ENCODE data around the gene UGT3A1. TPM values are rescaled to one million over a fixed set of nuclear protein-coding genes. Genes with fewer than 3 reads are reported as not detected.

Gene UGT3A1
- total RNA-seq, 1 experiment from 2014 or later = 2.1 TPM

- TF ChIP-seq NR2C2 (CRISPR knock-in tag; IDR thresholded peaks at IDR 0.05) (no peak), ZNF232 (CRISPR knock-in tag; IDR thresholded peaks at IDR 0.05) (no peak)
These were observed 30.9 kb downstream of the UGT3A1 start (continued) for GRCh38 chr5:35960328-35960727.

DNA sequence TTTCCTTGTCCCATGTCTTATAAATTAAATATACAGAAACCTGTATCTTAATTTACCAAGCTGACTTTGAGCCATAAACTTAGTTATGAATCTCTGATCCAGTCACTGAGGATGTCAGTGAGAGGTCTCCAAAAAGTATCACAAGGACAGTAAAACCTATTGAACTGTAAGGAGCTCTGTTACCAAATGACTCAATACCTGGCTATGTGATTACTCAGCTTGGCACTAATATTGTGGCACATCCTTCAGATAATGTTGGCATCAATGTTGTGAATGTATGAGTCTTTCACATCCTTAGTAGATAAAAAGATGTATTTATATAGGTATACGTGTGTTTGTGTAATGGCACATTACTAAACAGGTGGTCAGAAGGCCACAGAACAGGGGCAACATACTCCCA, 34.8 kb downstream of the UGT3A1 start:
- ChIA-PET CTCF (interaction anchor here (0.9 kb wide), 1 partner anchor 134 kb away, joined by 3 read pairs; no protein-coding TSS in a partner anchor), POLR2A (no interaction called here)
- Mint-ChIP-seq H3K4me3 (no peak overlapping the region), H3K9me3 (no peaks in the 10 kb centered on the region), H3K4me1 (no peaks in the 10 kb centered on the region), H3K27ac (no peak overlapping the region), H3K27me3 (ENCODE audit: low read depth) (peaks cover 31% of the 10 kb centered on the region), H3K36me3 (no peaks in the 10 kb centered on the region)
- no peak for DNase-seq (ENCODE audit: low spot score)
- TF ChIP-seq ZNF512 (CRISPR knock-in tag; IDR thresholded peaks at IDR 0.05; ENCODE audit: borderline replicate concordance) = no peak
- no peak for TF ChIP-seq ZNF219 (CRISPR knock-in tag; IDR thresholded peaks at IDR 0.05; ENCODE audit: borderline replicate concordance)
- no peak for ATAC-seq

DNA sequence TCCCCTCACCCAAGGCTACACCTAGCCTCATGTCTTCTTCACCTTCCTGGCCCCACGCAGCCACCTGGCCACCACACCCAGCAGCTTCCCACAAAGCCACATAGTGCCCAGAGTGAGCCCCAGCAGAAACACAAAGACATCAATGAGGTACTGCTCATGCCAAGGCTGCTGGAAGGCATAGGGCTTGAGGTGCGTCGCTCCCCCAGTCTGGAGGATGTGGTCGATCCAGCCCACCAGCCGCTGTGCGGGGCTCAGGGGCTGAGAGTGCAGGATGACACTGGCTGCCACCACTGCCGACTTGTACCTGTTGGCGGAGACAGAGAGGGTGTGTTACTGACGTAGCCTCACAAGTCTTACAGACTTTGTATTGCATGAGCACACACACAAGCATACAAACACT, 37.0 kb downstream of the UGT3A1 start:
- H3K36me3 Mint-ChIP-seq = no peaks in the 10 kb centered on the region
- ATAC-seq (peak; percentile 96), DNase-seq (ENCODE audit: low spot score) (peak; percentile 47)
- H3K9me3 Mint-ChIP-seq = no peaks in the 10 kb centered on the region
- ChIA-PET POLR2A (no interaction called here), CTCF (interaction anchor here (0.6 to 1.0 kb wide), 2 partner anchors 35 to 65 kb away, joined by 3 to 4 read pairs; no protein-coding TSS in a partner anchor)
- no peaks in the 10 kb centered on the region for H3K4me1 Mint-ChIP-seq
- H3K27me3 Mint-ChIP-seq (ENCODE audit: low read depth) = peaks cover 26% of the 10 kb centered on the region
- no peak overlapping the region for H3K4me3 Mint-ChIP-seq
- no peak overlapping the region for H3K27ac Mint-ChIP-seq
- TF ChIP-seq ETV6 (CRISPR knock-in tag; IDR thresholded peaks at IDR 0.05) (no peak), NR3C1 (CRISPR knock-in tag; conservative IDR thresholded peaks at IDR 0.05; ENCODE audit: low read depth) (no peak), ZBTB21 (CRISPR knock-in tag; IDR thresholded peaks at IDR 0.05; ENCODE audit: borderline replicate concordance) (no peak), ZNF138 (CRISPR knock-in tag; conservative IDR thresholded peaks at IDR 0.05) (no peak), FOXP4 (CRISPR knock-in tag; IDR thresholded peaks at IDR 0.05) (no peak), IRF2 (CRISPR knock-in tag; IDR thresholded peaks at IDR 0.05; ENCODE audit: borderline replicate concordance, low read depth) (no peak), TEAD4 (CRISPR knock-in tag; IDR thresholded peaks at IDR 0.05) (no peak), RELA (CRISPR knock-in tag; IDR thresholded peaks at IDR 0.05; ENCODE audit: borderline replicate concordance) (no peak), RORB (CRISPR knock-in tag; IDR thresholded peaks at IDR 0.05) (no peak), ESRRA (CRISPR knock-in tag; IDR thresholded peaks at IDR 0.05; ENCODE audit: borderline replicate concordance) (no peak), E2F4 (CRISPR knock-in tag; IDR thresholded peaks at IDR 0.05; ENCODE audit: borderline replicate concordance, low read depth) (no peak), GRHL2 (CRISPR knock-in tag; IDR thresholded peaks at IDR 0.05; ENCODE audit: insufficient replicate concordance, severe bottlenecking) (no peak), KAT7 (CRISPR knock-in tag; IDR thresholded peaks at IDR 0.05; ENCODE audit: borderline replicate concordance) (no peak), FOXJ3 (CRISPR knock-in tag; IDR thresholded peaks at IDR 0.05; ENCODE audit: borderline replicate concordance) (no peak), PRRX2 (CRISPR knock-in tag; IDR thresholded peaks at IDR 0.05) (no peak)
- TF ChIP-seq, protein P1, sequence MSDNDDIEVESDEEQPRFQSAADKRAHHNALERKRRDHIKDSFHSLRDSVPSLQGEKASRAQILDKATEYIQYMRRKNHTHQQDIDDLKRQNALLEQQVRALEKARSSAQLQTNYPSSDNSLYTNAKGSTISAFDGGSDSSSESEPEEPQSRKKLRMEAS (CRISPR knock-in tag; IDR thresholded peaks at IDR 0.05) = no peak
- TF ChIP-seq, protein P2, sequence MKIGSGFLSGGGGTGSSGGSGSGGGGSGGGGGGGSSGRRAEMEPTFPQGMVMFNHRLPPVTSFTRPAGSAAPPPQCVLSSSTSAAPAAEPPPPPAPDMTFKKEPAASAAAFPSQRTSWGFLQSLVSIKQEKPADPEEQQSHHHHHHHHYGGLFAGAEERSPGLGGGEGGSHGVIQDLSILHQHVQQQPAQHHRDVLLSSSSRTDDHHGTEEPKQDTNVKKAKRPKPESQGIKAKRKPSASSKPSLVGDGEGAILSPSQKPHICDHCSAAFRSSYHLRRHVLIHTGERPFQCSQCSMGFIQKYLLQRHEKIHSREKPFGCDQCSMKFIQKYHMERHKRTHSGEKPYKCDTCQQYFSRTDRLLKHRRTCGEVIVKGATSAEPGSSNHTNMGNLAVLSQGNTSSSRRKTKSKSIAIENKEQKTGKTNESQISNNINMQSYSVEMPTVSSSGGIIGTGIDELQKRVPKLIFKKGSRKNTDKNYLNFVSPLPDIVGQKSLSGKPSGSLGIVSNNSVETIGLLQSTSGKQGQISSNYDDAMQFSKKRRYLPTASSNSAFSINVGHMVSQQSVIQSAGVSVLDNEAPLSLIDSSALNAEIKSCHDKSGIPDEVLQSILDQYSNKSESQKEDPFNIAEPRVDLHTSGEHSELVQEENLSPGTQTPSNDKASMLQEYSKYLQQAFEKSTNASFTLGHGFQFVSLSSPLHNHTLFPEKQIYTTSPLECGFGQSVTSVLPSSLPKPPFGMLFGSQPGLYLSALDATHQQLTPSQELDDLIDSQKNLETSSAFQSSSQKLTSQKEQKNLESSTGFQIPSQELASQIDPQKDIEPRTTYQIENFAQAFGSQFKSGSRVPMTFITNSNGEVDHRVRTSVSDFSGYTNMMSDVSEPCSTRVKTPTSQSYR (CRISPR knock-in tag; IDR thresholded peaks at IDR 0.05) = no peak
- TF ChIP-seq, protein P3, sequence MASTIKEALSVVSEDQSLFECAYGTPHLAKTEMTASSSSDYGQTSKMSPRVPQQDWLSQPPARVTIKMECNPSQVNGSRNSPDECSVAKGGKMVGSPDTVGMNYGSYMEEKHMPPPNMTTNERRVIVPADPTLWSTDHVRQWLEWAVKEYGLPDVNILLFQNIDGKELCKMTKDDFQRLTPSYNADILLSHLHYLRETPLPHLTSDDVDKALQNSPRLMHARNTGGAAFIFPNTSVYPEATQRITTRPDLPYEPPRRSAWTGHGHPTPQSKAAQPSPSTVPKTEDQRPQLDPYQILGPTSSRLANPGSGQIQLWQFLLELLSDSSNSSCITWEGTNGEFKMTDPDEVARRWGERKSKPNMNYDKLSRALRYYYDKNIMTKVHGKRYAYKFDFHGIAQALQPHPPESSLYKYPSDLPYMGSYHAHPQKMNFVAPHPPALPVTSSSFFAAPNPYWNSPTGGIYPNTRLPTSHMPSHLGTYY (CRISPR knock-in tag; IDR thresholded peaks at IDR 0.05) = no peak

Data from WTC11 (cell line).